HG03045 (cell line): ENCODE results near the gene DPP10.

Experiments used
- ATAC-seq: cut with Tn5 transposase; IDR thresholded peaks from one replicate; pipeline ENCODE4 v1.9.1; 2021; ENCODE audit warnings: mild to moderate bottlenecking, moderate library complexity; ENCODE audit not compliant: unreplicated experiment

Gene DPP10

GRCh38 chr2:114580691-114581090 is 138.2 kb downstream of the DPP10 start:
- no peak for ATAC-seq

- no peak for ATAC-seq
These were observed 155.9 kb downstream of the DPP10 start for GRCh38 chr2:114598329-114598728.

- no peak for ATAC-seq
These were observed 166.8 kb downstream of the DPP10 start for GRCh38 chr2:114609203-114609602.

GRCh38 chr2:114609801-114610200 is 167.4 kb downstream of the DPP10 start:
- ATAC-seq, result no peak

GRCh38 chr2:114610677-114611076 is 168.2 kb downstream of the DPP10 start:
- ATAC-seq, result no peak

- no peak for ATAC-seq
These were observed 172.2 kb downstream of the DPP10 start for GRCh38 chr2:114614592-114614991.

- ATAC-seq, result no peak
These were observed 186.0 kb downstream of the DPP10 start for GRCh38 chr2:114628481-114628880.

GRCh38 chr2:114631146-114631545 is 188.7 kb downstream of the DPP10 start:
- no peak for ATAC-seq

- no peak for ATAC-seq
These were observed 199.8 kb downstream of the DPP10 start for GRCh38 chr2:114642166-114642770.

- no peak for ATAC-seq
These were observed 200.6 kb downstream of the DPP10 start for GRCh38 chr2:114642988-114643553.

GRCh38 chr2:114651933-114652332 is 209.5 kb downstream of the DPP10 start:
- ATAC-seq, result no peak

- ATAC-seq, result no peak
These were observed 217.4 kb downstream of the DPP10 start for GRCh38 chr2:114659880-114660279.

GRCh38 chr2:114661971-114662939 is 219.8 kb downstream of the DPP10 start:
- no peak for ATAC-seq

GRCh38 chr2:114668415-114668814 is 226.0 kb downstream of the DPP10 start:
- ATAC-seq, result no peak

GRCh38 chr2:114683251-114683650 is 240.8 kb downstream of the DPP10 start:
- ATAC-seq, result no peak

- no peak for ATAC-seq
These were observed 242.0 kb downstream of the DPP10 start for GRCh38 chr2:114684403-114684802.

- no peak for ATAC-seq
These were observed 242.7 kb downstream of the DPP10 start for GRCh38 chr2:114685102-114685501.

GRCh38 chr2:114688241-114688640 is 245.8 kb downstream of the DPP10 start:
- no peak for ATAC-seq

- no peak for ATAC-seq
These were observed 256.1 kb downstream of the DPP10 start for GRCh38 chr2:114698520-114698919.

GRCh38 chr2:114699423-114699944 is 257.0 kb downstream of the DPP10 start:
- ATAC-seq, result no peak

GRCh38 chr2:114700440-114700839 is 258.0 kb downstream of the DPP10 start:
- no peak for ATAC-seq
